ENCODE data around the gene ZNF135. TPM values are rescaled to one million over a fixed set of nuclear protein-coding genes. Genes with fewer than 3 reads are reported as not detected.
A peak's percentile ranks its signal among the peaks of the same experiment; 100 is the strongest.

The ZNF135 gene
- total RNA-seq (7.0 TPM), polyA plus RNA-seq (14.6 TPM)
- long read RNA-seq, donor 1: 0 reads
- long read RNA-seq, donor 2, partial matches to known transcripts: 0 of 2 reads
- long read RNA-seq, donor 2, other reads (novel, unspliced or antisense): 0 of 2 reads
- long read RNA-seq, donor 3: 0 reads
- long read RNA-seq, donor 4: 0 reads
- long read RNA-seq, donor 5, partial matches to known transcripts: 0 of 1 reads
- long read RNA-seq, donor 5, other reads (novel, unspliced or antisense): 0 of 1 reads
- long read RNA-seq, donor 6: 0 reads
- long read RNA-seq, donor 7, partial matches to known transcripts: 0 of 1 reads
- long read RNA-seq, donor 7, other reads (novel, unspliced or antisense): 0 of 1 reads
- long read RNA-seq, donor 8: 0 reads
- long read RNA-seq, donor 9: 0 reads
- long read RNA-seq, donor 10, partial matches to known transcripts: 0 of 3 reads
- long read RNA-seq, donor 10, other reads (novel, unspliced or antisense): 0 of 3 reads

- H3K36me3 ChIP-seq (ENCODE audit: control insufficient read depth in 2 of 2, insufficient read depth in 2 of 2, low read length in 1 of 2): peaks cover 3 to 6% of the 10 kb centered on the region in 2 donors
- 4% methylated on average over 62 of the region's 62 CpGs for WGBS
- peak within 1 kb of the TSS; percentile 58 to 69 for H3K4me3 ChIP-seq (ENCODE audit: low read length in 2 of 2)
- peaks cover 0 to 4% of the 10 kb centered on the region in 2 donors for H3K4me1 ChIP-seq (ENCODE audit: control insufficient read depth in 2 of 2, insufficient read depth in 2 of 2, low read length in 2 of 2)
- H3K27ac ChIP-seq (ENCODE audit: low read depth in 1 of 2, low read length in 1 of 2): peak within 1 kb of the TSS; percentile 77 to 94
- peaks cover 23 to 84% of the 10 kb centered on the region in 2 donors for H3K9me3 ChIP-seq (ENCODE audit: control insufficient read depth in 2 of 2, insufficient read depth in 1 of 2, low read length in 1 of 2)
- peak; percentile 6 to 89 (median 67) for DNase-seq (ENCODE audit: low read depth in 6 of 9, low spot score in 9 of 9)
- no peaks in the 10 kb centered on the region for H3K27me3 ChIP-seq (ENCODE audit: control insufficient read depth in 2 of 2, insufficient read depth in 1 of 2, low read length in 1 of 2)
Observed at GRCh38 chr19:58059003-58059670, at the start of gene ZNF135. Gene ZNF135 (plus strand): TSS chr19:58059282. CDS start chr19:58060003, 721 bp downstream.

- H3K27ac ChIP-seq (ENCODE audit: low read depth in 1 of 2, low read length in 1 of 2): peak overlapping the region; percentile 25 to 37
- peaks cover 16 to 49% of the 10 kb centered on the region in 2 donors for H3K9me3 ChIP-seq (ENCODE audit: control insufficient read depth in 2 of 2, insufficient read depth in 1 of 2, low read length in 1 of 2)
- H3K4me1 ChIP-seq (ENCODE audit: control insufficient read depth in 2 of 2, insufficient read depth in 2 of 2, low read length in 2 of 2): peaks cover 0 to 3% of the 10 kb centered on the region in 2 donors
- no peak for DNase-seq (ENCODE audit: low read depth in 6 of 9, low spot score in 9 of 9)
- WGBS: 6% methylated on average over 21 of the region's 21 CpGs
- H3K4me3 ChIP-seq (ENCODE audit: low read length in 2 of 2): peak overlapping the region; percentile 49 to 62
- peaks cover 16% of the 10 kb centered on the region in 2 donors for H3K36me3 ChIP-seq (ENCODE audit: control insufficient read depth in 2 of 2, insufficient read depth in 2 of 2, low read length in 1 of 2)
- H3K27me3 ChIP-seq (ENCODE audit: control insufficient read depth in 2 of 2, insufficient read depth in 1 of 2, low read length in 1 of 2): peaks cover 0 to 10% of the 10 kb centered on the region in 2 donors
Observed at GRCh38 chr19:58009301-58009665, 49.8 kb upstream of the ZNF135 start.

GRCh38 chr19:58009666-58010301, 49.3 kb upstream of the ZNF135 start:
- DNase-seq (ENCODE audit: low read depth in 6 of 9, low spot score in 9 of 9): peak in 6 of 9 donors; percentile 39 to 81 (median 57)
- H3K4me3 ChIP-seq (ENCODE audit: low read length in 2 of 2): peak overlapping the region; percentile 49 to 62
- H3K36me3 ChIP-seq (ENCODE audit: control insufficient read depth in 2 of 2, insufficient read depth in 2 of 2, low read length in 1 of 2): peaks cover 12% of the 10 kb centered on the region in 2 donors
- H3K27ac ChIP-seq (ENCODE audit: low read depth in 1 of 2, low read length in 1 of 2): peak overlapping the region; percentile 62 to 77
- WGBS: 6% methylated on average over 41 of the region's 41 CpGs
- H3K27me3 ChIP-seq (ENCODE audit: control insufficient read depth in 2 of 2, insufficient read depth in 1 of 2, low read length in 1 of 2): peaks cover 0 to 10% of the 10 kb centered on the region in 2 donors
- peaks cover 0 to 3% of the 10 kb centered on the region in 2 donors for H3K4me1 ChIP-seq (ENCODE audit: control insufficient read depth in 2 of 2, insufficient read depth in 2 of 2, low read length in 2 of 2)
- peaks cover 13 to 47% of the 10 kb centered on the region in 2 donors for H3K9me3 ChIP-seq (ENCODE audit: control insufficient read depth in 2 of 2, insufficient read depth in 1 of 2, low read length in 1 of 2)

DNA sequence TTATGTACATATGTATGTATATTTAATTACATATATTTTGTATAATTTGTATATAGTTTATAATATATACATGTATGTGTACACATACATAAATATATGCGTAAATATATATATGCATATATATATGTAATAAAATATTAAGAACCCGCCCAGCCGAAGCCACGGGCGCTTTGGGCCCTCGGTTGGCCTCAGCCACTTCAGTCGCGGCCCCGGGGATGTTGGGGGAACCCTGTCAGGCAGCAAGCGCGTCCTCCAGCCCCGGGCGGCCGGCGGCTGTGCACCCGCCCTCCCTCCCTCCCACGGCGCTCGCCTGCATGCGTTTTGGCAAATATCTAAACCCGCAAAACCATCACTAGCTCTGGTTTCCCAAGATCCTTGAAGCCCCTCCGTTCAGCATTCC, 48.6 kb upstream of the ZNF135 start:
- 65% methylated on average over 22 of the region's 22 CpGs for WGBS
- no peak for DNase-seq (ENCODE audit: low read depth in 6 of 9, low spot score in 9 of 9)
- Histone ChIP-seq H3K36me3 (ENCODE audit: control insufficient read depth in 2 of 2, insufficient read depth in 2 of 2, low read length in 1 of 2) (peaks cover 6 to 10% of the 10 kb centered on the region in 2 donors), H3K4me3 (ENCODE audit: low read length in 2 of 2) (peak overlapping the region in 1 of 2 donors; percentile 62), H3K27ac (ENCODE audit: low read depth in 1 of 2, low read length in 1 of 2) (no peak overlapping the region), H3K27me3 (ENCODE audit: control insufficient read depth in 2 of 2, insufficient read depth in 1 of 2, low read length in 1 of 2) (peaks cover 0 to 10% of the 10 kb centered on the region in 2 donors), H3K4me1 (ENCODE audit: control insufficient read depth in 2 of 2, insufficient read depth in 2 of 2, low read length in 2 of 2) (peaks cover 0 to 3% of the 10 kb centered on the region in 2 donors), H3K9me3 (ENCODE audit: control insufficient read depth in 2 of 2, insufficient read depth in 1 of 2, low read length in 1 of 2) (peaks cover 12 to 46% of the 10 kb centered on the region in 2 donors)

DNA sequence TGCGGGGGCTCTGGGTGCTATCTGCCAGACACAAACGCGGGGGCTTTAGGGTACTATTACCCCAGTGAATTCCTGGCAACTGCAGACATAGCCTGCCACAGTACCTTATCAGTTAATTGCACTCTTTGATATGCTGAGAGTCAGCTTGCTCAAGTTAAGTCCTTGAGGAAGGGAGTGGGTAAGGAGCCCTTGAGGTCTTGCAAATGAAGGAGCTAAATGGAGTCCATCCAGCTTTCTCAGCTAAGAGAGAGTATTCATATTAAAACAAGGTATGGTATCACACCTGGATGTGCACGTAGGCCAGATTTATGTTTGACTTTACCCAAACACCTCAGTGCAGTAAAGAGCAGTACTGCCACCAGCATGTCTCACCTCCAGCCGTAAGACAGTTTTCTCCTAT, 44.9 kb upstream of the ZNF135 start:
- peaks cover 0 to 10% of the 10 kb centered on the region in 2 donors for H3K27me3 ChIP-seq (ENCODE audit: control insufficient read depth in 2 of 2, insufficient read depth in 1 of 2, low read length in 1 of 2)
- H3K9me3 ChIP-seq (ENCODE audit: control insufficient read depth in 2 of 2, insufficient read depth in 1 of 2, low read length in 1 of 2): peaks cover 7 to 43% of the 10 kb centered on the region in 2 donors
- 72% methylated on average over 5 of the region's 5 CpGs for WGBS
- no peak for DNase-seq (ENCODE audit: low read depth in 6 of 9, low spot score in 9 of 9)
- no peaks in the 10 kb centered on the region for H3K36me3 ChIP-seq (ENCODE audit: control insufficient read depth in 2 of 2, insufficient read depth in 2 of 2, low read length in 1 of 2)
- no peak overlapping the region for H3K27ac ChIP-seq (ENCODE audit: low read depth in 1 of 2, low read length in 1 of 2)
- no peak overlapping the region for H3K4me3 ChIP-seq (ENCODE audit: low read length in 2 of 2)
- H3K4me1 ChIP-seq (ENCODE audit: control insufficient read depth in 2 of 2, insufficient read depth in 2 of 2, low read length in 2 of 2): peaks cover 0 to 3% of the 10 kb centered on the region in 2 donors

GRCh38 chr19:58020129-58020528, 39.0 kb upstream of the ZNF135 start:
- WGBS: 84% methylated on average over 7 of the region's 7 CpGs
- Histone ChIP-seq H3K4me1 (ENCODE audit: control insufficient read depth in 2 of 2, insufficient read depth in 2 of 2, low read length in 2 of 2) (no peaks in the 10 kb centered on the region), H3K4me3 (ENCODE audit: low read length in 2 of 2) (no peak overlapping the region), H3K9me3 (ENCODE audit: control insufficient read depth in 2 of 2, insufficient read depth in 1 of 2, low read length in 1 of 2) (peaks cover 5 to 42% of the 10 kb centered on the region in 2 donors), H3K27ac (ENCODE audit: low read depth in 1 of 2, low read length in 1 of 2) (no peak overlapping the region), H3K36me3 (ENCODE audit: control insufficient read depth in 2 of 2, insufficient read depth in 2 of 2, low read length in 1 of 2) (no peaks in the 10 kb centered on the region), H3K27me3 (ENCODE audit: control insufficient read depth in 2 of 2, insufficient read depth in 1 of 2, low read length in 1 of 2) (no peaks in the 10 kb centered on the region)
- no peak for DNase-seq (ENCODE audit: low read depth in 6 of 9, low spot score in 9 of 9)

DNA sequence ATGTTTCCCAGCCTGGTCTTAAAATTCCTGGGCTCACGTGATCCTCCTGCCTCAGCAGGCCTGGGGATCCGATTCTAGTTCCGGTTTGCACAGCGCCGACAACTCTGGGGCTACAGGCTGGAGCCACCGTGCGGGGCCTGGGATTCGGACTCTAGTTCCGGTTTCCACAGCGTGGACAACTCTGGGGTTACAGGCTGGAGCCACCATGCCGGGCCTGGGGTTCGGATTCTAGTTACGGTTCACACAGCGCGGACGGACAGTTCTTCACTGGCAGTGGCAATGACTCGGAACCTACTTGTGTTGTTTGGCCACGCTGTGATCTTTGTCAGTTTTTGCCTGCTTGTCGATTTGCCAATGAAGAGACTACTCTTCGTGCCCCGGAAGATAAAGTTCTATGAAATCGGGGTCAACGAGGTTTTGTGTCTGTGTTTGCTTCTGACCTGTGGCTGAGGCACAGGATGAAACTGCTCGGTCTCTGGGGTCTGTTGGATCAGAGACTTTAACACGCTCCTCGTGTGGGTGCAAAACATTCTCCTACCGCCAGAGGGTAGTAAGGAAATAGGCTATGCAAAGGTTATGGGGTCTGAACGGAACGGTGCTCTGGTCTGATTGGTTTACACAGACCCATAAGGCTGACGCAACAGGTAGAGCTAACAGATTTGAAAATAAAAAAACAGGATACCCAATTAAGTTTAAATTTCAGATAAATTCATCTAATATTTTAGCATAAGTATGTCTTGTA, 37.4 kb upstream of the ZNF135 start:
- 58% methylated on average over 30 of the region's 30 CpGs for WGBS
- DNase-seq (ENCODE audit: low read depth in 6 of 9, low spot score in 9 of 9): peak in 4 of 9 donors; percentile 19 to 70 (median 34)

DNA sequence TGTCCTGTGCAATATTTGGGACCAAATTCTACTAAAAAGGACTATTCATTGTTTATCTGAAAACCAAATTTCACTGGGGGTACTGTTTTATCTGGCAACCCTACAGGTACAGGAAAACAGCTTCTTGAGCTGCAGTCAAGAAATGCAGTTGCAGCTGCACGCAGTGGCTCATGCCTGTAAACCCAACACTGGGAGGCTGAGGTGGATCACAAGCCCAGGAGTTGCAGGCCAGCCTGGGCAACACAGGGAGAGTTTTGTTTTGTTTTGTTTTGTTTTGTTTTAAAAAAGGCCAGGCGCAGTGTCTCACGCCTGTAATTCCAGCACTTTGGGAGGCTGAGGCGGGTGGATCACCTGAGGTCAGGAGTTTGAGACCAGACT, 36.8 kb upstream of the ZNF135 start:
- DNase-seq (ENCODE audit: low read depth in 6 of 9, low spot score in 9 of 9): no peak
- Histone ChIP-seq H3K36me3 (ENCODE audit: control insufficient read depth in 2 of 2, insufficient read depth in 2 of 2, low read length in 1 of 2) (no peaks in the 10 kb centered on the region), H3K4me3 (ENCODE audit: low read length in 2 of 2) (no peak overlapping the region), H3K9me3 (ENCODE audit: control insufficient read depth in 2 of 2, insufficient read depth in 1 of 2, low read length in 1 of 2) (peaks cover 5 to 46% of the 10 kb centered on the region in 2 donors), H3K27me3 (ENCODE audit: control insufficient read depth in 2 of 2, insufficient read depth in 1 of 2, low read length in 1 of 2) (no peaks in the 10 kb centered on the region), H3K4me1 (ENCODE audit: control insufficient read depth in 2 of 2, insufficient read depth in 2 of 2, low read length in 2 of 2) (no peaks in the 10 kb centered on the region), H3K27ac (ENCODE audit: low read depth in 1 of 2, low read length in 1 of 2) (peak overlapping the region in 1 of 2 donors; percentile 31)
- WGBS: 80% methylated on average over 4 of the region's 4 CpGs

More for the DNA sequence above, 37.4 kb upstream of the ZNF135 start:
- H3K36me3 ChIP-seq (ENCODE audit: control insufficient read depth in 2 of 2, insufficient read depth in 2 of 2, low read length in 1 of 2): no peaks in the 10 kb centered on the region
- no peaks in the 10 kb centered on the region for H3K27me3 ChIP-seq (ENCODE audit: control insufficient read depth in 2 of 2, insufficient read depth in 1 of 2, low read length in 1 of 2)
- peaks cover 5 to 46% of the 10 kb centered on the region in 2 donors for H3K9me3 ChIP-seq (ENCODE audit: control insufficient read depth in 2 of 2, insufficient read depth in 1 of 2, low read length in 1 of 2)
- H3K27ac ChIP-seq (ENCODE audit: low read depth in 1 of 2, low read length in 1 of 2): no peak overlapping the region
- no peaks in the 10 kb centered on the region for H3K4me1 ChIP-seq (ENCODE audit: control insufficient read depth in 2 of 2, insufficient read depth in 2 of 2, low read length in 2 of 2)
- H3K4me3 ChIP-seq (ENCODE audit: low read length in 2 of 2): no peak overlapping the region

All from thymus (tissue), 14 donors.